Caco-2 (cell line): Measurements from ENCODE around the gene NTRK2. TPM values are rescaled to one million over a fixed set of nuclear protein-coding genes. Genes with fewer than 3 reads are reported as not detected.

Experiments
- BruUV-seq: library from RNA; stranded (reverse); fragments of 400-500 nt; replicated peaks from 2 replicates; lab custom pipeline; 2021; lab: Mats Ljungman, UMichigan
- CTCF ChIA-PET: fragments of 300-600 bp; sonication (Branson Sonifier 250); formaldehyde crosslinking; loops from one replicate; lab custom pipeline; 2022; ENCODE audit warnings: antibody characterized with exemption; lab: Charles Lee
- POLR2A ChIA-PET: fragments of 300-600 bp; sonication (Branson Sonifier 250); formaldehyde crosslinking; loops from one replicate; lab custom pipeline; 2022; ENCODE audit warnings: antibody characterized with exemption; lab: Charles Lee
- DNase-seq, 2 experiments: peaks; one replicate each; pipeline versions ENCODE4 v3.0.0 to v3.0.0-alpha.2; 2020 to 2022
- H3K27me3 ChIP-seq: replicated peaks from 2 replicates; pipeline ENCODE4 v1.6.0; 2011; ENCODE audit warnings: low read length; ENCODE audit not compliant: control insufficient read depth, insufficient read depth
- H3K36me3 ChIP-seq: 2 replicates; pipeline ENCODE4 v1.5.1; 2011; ENCODE audit warnings: low read length; ENCODE audit not compliant: control insufficient read depth, insufficient read depth
- H3K4me1 ChIP-seq: fragments of 250-450 bp; sonication (Bioruptor Pico); 2 replicates; pipeline ENCODE4 v1.5.1; 2020; ENCODE audit warnings: mild to moderate bottlenecking
- H3K4me3 ChIP-seq: 2 replicates; pipeline ENCODE4 v1.5.1; 2011; ENCODE audit warnings: low read depth, mild to moderate bottlenecking, control low read depth, low read length
- H3K9me3 ChIP-seq: fragments of 250-450 bp; sonication (Bioruptor Pico); 2 replicates; pipeline ENCODE4 v1.5.1; 2020; ENCODE audit warnings: mild to moderate bottlenecking, moderate library complexity
- H3K27ac Mint-ChIP-seq: one replicate; pipeline ENCODE4 v1.8.0; 2022; ENCODE audit warnings: mixed read lengths; ENCODE audit not compliant: unreplicated experiment
- H3K27me3 Mint-ChIP-seq: one replicate; pipeline ENCODE4 v1.8.0; 2022; ENCODE audit warnings: mixed read lengths; ENCODE audit not compliant: insufficient read depth, unreplicated experiment
- H3K36me3 Mint-ChIP-seq: one replicate; pipeline ENCODE4 v1.8.0; 2022; ENCODE audit warnings: mild to moderate bottlenecking, mixed read lengths; ENCODE audit not compliant: insufficient read depth, unreplicated experiment
- H3K4me1 Mint-ChIP-seq: one replicate; pipeline ENCODE4 v1.8.0; 2022; ENCODE audit warnings: low read depth, mixed read lengths; ENCODE audit not compliant: unreplicated experiment
- H3K4me3 Mint-ChIP-seq: one replicate; pipeline ENCODE4 v1.8.0; 2022; ENCODE audit warnings: mild to moderate bottlenecking, moderate library complexity, mixed read lengths; ENCODE audit not compliant: unreplicated experiment
- H3K9me3 Mint-ChIP-seq: one replicate; pipeline ENCODE4 v1.8.0; 2022; ENCODE audit warnings: mixed read lengths; ENCODE audit not compliant: unreplicated experiment
- intact Hi-C: fragments of 100-400 bp; cut with micrococcal nuclease; formaldehyde crosslinking; loops from one replicate; pipeline ENCODE4 v1.10.0; 2022; ENCODE audit not compliant: unreplicated experiment
- total RNA-seq: library from RNA; stranded (reverse); gene quantifications from 2 replicates; pipeline ENCODE4 v1.2.3, GENCODE V29; 2022
- TF ChIP-seq, protein P1 (sequence below), 2 experiments: fragments of 200-600 bp in 1 of 2; IDR thresholded peaks; 1 replicate in 1 of 2; 2 replicates in 1 of 2; pipeline versions ENCODE4 v1.5.1 to v1.8.0; 2011 to 2022; ENCODE audit warnings: antibody characterized with exemption in 1 of 2, control low read depth in 1 of 2, inconsistent platforms in 1 of 2, low read depth in 1 of 2, low read length in 1 of 2, mild to moderate bottlenecking in 1 of 2, moderate library complexity in 1 of 2; ENCODE audit not compliant: insufficient read depth in 1 of 2, severe bottlenecking in 1 of 2, unreplicated experiment in 1 of 2

NTRK2 gene
- total RNA-seq, 1 experiment from 2014 or later, result not detected

GRCh38 chr9:84778570-84778969, 109.0 kb downstream of the NTRK2 start:
- Histone ChIP-seq H3K27me3 (no peaks in the 10 kb centered on the region), H3K9me3 (no peaks in the 10 kb centered on the region), H3K36me3 (no peaks in the 10 kb centered on the region), H3K4me3 (no peak overlapping the region), H3K4me1 (no peaks in the 10 kb centered on the region)
- H3K27me3 Mint-ChIP-seq, result peaks cover 4% of the 10 kb centered on the region
- no peak for DNase-seq
- no peaks in the 10 kb centered on the region for H3K36me3 Mint-ChIP-seq
- H3K27ac Mint-ChIP-seq, result no peak overlapping the region
- H3K9me3 Mint-ChIP-seq, result no peaks in the 10 kb centered on the region
- no peak overlapping the region for H3K4me3 Mint-ChIP-seq
- ChIA-PET POLR2A (no interaction called here), CTCF (no interaction called here)
- no TSS peak for BruUV-seq
- no peaks in the 10 kb centered on the region for H3K4me1 Mint-ChIP-seq
- intact Hi-C loops, result no loop called here
- TF ChIP-seq, protein P1, sequence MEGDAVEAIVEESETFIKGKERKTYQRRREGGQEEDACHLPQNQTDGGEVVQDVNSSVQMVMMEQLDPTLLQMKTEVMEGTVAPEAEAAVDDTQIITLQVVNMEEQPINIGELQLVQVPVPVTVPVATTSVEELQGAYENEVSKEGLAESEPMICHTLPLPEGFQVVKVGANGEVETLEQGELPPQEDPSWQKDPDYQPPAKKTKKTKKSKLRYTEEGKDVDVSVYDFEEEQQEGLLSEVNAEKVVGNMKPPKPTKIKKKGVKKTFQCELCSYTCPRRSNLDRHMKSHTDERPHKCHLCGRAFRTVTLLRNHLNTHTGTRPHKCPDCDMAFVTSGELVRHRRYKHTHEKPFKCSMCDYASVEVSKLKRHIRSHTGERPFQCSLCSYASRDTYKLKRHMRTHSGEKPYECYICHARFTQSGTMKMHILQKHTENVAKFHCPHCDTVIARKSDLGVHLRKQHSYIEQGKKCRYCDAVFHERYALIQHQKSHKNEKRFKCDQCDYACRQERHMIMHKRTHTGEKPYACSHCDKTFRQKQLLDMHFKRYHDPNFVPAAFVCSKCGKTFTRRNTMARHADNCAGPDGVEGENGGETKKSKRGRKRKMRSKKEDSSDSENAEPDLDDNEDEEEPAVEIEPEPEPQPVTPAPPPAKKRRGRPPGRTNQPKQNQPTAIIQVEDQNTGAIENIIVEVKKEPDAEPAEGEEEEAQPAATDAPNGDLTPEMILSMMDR (IDR thresholded peaks at IDR 0.05; ENCODE audit: insufficient read depth in 1 of 2, low read depth in 1 of 2, low read length in 1 of 2, severe bottlenecking in 1 of 2, unreplicated experiment in 1 of 2), result no peak

DNA sequence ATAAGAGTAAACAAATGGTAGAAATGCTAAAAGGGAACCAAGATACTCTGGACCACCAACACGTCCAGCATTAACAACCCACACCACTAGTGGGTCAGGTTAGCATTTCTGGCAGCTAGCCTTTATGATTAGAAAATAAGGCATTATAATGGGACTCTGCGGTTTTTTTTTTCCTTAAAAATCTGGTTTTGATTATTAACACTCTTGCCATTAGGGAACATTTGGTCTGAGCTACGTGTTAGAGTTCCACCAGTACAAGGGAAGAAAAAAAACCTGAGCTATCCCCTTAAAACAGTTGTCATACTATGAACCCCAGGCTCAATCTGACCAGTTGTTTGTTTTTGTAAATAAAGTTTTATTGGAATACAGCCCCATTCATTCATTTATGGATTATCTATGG, 110.4 kb downstream of the NTRK2 start:
- no peak for DNase-seq
- Histone ChIP-seq H3K9me3 (no peaks in the 10 kb centered on the region), H3K4me3 (no peak overlapping the region), H3K4me1 (no peaks in the 10 kb centered on the region), H3K27me3 (no peaks in the 10 kb centered on the region), H3K36me3 (no peaks in the 10 kb centered on the region)
- Mint-ChIP-seq H3K27me3 (peaks cover 6% of the 10 kb centered on the region), H3K4me1 (no peaks in the 10 kb centered on the region), H3K36me3 (no peaks in the 10 kb centered on the region), H3K4me3 (no peak overlapping the region), H3K9me3 (no peaks in the 10 kb centered on the region), H3K27ac (no peak overlapping the region)
- CTCF ChIA-PET, result no interaction called here
- TF ChIP-seq, protein P1 (IDR thresholded peaks at IDR 0.05; ENCODE audit: insufficient read depth in 1 of 2, low read depth in 1 of 2, low read length in 1 of 2, severe bottlenecking in 1 of 2, unreplicated experiment in 1 of 2), result no peak
- POLR2A ChIA-PET, result no interaction called here
- intact Hi-C loops, result loop anchor here (10.0 kb wide), 1 partner anchor 85 kb away; no protein-coding TSS in a partner anchor
- no TSS peak for BruUV-seq

DNA sequence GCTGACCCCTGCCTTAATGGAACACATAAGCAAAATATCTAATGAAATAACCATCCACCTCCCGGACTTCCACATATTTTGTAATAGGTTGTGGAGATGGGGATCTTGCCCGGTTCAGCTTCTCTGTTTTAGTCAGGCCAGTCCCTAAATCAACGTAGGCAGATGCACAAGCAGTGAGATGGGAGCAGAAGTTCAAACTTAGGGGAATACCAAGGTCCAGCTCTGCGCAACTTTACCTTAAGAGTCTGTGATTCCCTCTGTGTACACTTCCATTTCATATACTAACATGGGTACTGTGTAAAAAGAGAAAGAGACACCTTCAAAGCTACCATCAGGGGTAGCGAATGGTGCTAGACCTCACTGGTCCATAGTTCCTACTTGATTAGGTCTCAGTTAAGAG, 110.9 kb downstream of the NTRK2 start:
- Histone ChIP-seq H3K4me1 (no peaks in the 10 kb centered on the region), H3K9me3 (no peaks in the 10 kb centered on the region), H3K27me3 (no peaks in the 10 kb centered on the region), H3K36me3 (no peaks in the 10 kb centered on the region), H3K4me3 (no peak overlapping the region)
- Mint-ChIP-seq H3K27ac (no peak overlapping the region), H3K36me3 (no peaks in the 10 kb centered on the region), H3K4me3 (no peak overlapping the region), H3K27me3 (peaks cover 6% of the 10 kb centered on the region), H3K4me1 (no peaks in the 10 kb centered on the region), H3K9me3 (no peaks in the 10 kb centered on the region)
- POLR2A ChIA-PET, result no interaction called here
- CTCF ChIA-PET, result no interaction called here
- intact Hi-C loops, result loop anchor here (10.0 kb wide), 1 partner anchor 86 kb away; no protein-coding TSS in a partner anchor
- TF ChIP-seq, protein P1 (IDR thresholded peaks at IDR 0.05; ENCODE audit: insufficient read depth in 1 of 2, low read depth in 1 of 2, low read length in 1 of 2, severe bottlenecking in 1 of 2, unreplicated experiment in 1 of 2), result no peak
- DNase-seq, result no peak
- no TSS peak for BruUV-seq
